ENCODE data around the gene AATK. TPM values are rescaled to one million over a fixed set of nuclear protein-coding genes. Genes with fewer than 3 reads are reported as not detected.

Gene AATK
- total and polyA plus RNA-seq, 2 of the 13 experiments (the other 11 are each of a cell fraction or from before 2014, with no cell fraction given) = 2.9 to 8.4 TPM

GRCh38 chr17:81124377-81124776 is 41.6 kb downstream of the AATK start:
- no peaks in the 10 kb centered on the region for H3K9me3 ChIP-seq (ENCODE audit: low read length)
- peaks cover 2% of the 10 kb centered on the region for H3K4me1 ChIP-seq (ENCODE audit: insufficient read depth, low read length)
- no peaks in the 10 kb centered on the region for H4K20me1 ChIP-seq (ENCODE audit: insufficient read depth, low read length)
- ATAC-seq (no peak), FAIRE-seq (no peak), DNase-seq (ENCODE audit: low spot score) (no peak)
- no peaks in the 10 kb centered on the region for H3K27me3 ChIP-seq (ENCODE audit: control insufficient read depth in 1 of 2, insufficient read depth in 2 of 2, low read length in 2 of 2)
- no peak overlapping the region for H2AFZ ChIP-seq (ENCODE audit: low read length)
- no peaks in the 10 kb centered on the region for H3K36me3 ChIP-seq (replicated peaks in 1 of 2; ENCODE audit: control insufficient read depth in 1 of 2, insufficient read depth in 2 of 2, low read length in 2 of 2)
- no peak overlapping the region for H3K4me2 ChIP-seq (ENCODE audit: low read depth, low read length)
- no peak overlapping the region for H3K9ac ChIP-seq (ENCODE audit: insufficient read depth, low read depth, low read length)
- ChIA-PET POLR2A (no interaction called here), CTCF (ENCODE audit: low intra/inter-chr PET ratio, low total read pairs) (no interaction called here)
- no TSS peak for BruUV-seq (replicated peaks)
- no peak overlapping the region for H3K27ac ChIP-seq (ENCODE audit: extremely low read length, insufficient read depth, low read length)
- H3K4me3 ChIP-seq (replicated peaks in 1 of 3; ENCODE audit: insufficient read depth in 1 of 3, low read depth in 2 of 3, low read length in 3 of 3) = no peak overlapping the region
- H3K79me2 ChIP-seq (ENCODE audit: insufficient read depth, low read length) = no peaks in the 10 kb centered on the region
- intact Hi-C loops (cut with micrococcal nuclease; ENCODE audit: unreplicated experiment) = no loop called here
- WGBS (ENCODE audit: low lambda C conversion rate) = 92% methylated on average over 9 of the region's 18 CpGs
- in situ Hi-C loops (cut with HindIII; ENCODE audit: extremely low pct_ligation_motif_present, low pct_unique_long_range_greater_than_20kb) = no loop called here
- TF ChIP-seq AGO2 (optimal IDR thresholded peaks at IDR 0.05; ENCODE audit: low read depth, low read length) (peak; percentile 28), ZNF703 (CRISPR knock-in tag; IDR thresholded peaks at IDR 0.05; ENCODE audit: borderline replicate concordance) (no peak)
- TF ChIP-seq, protein P1, sequence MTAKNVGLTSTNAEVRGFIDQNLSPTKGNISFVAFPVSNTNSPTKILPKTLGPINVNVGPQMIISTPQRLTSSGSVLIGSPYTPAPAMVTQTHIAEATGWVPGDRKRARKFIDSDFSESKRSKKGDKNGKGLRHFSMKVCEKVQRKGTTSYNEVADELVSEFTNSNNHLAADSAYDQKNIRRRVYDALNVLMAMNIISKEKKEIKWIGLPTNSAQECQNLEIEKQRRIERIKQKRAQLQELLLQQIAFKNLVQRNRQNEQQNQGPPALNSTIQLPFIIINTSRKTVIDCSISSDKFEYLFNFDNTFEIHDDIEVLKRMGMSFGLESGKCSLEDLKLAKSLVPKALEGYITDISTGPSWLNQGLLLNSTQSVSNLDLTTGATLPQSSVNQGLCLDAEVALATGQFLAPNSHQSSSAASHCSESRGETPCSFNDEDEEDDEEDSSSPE (CRISPR knock-in tag; IDR thresholded peaks at IDR 0.05) = no peak

GRCh38 chr17:81123052-81124048 is 42.7 kb downstream of the AATK start:
- Histone ChIP-seq H3K36me3 (replicated peaks in 1 of 2; ENCODE audit: control insufficient read depth in 1 of 2, insufficient read depth in 2 of 2, low read length in 2 of 2) (no peaks in the 10 kb centered on the region), H3K4me3 (replicated peaks in 1 of 3; ENCODE audit: insufficient read depth in 1 of 3, low read depth in 2 of 3, low read length in 3 of 3) (no peak overlapping the region), H2AFZ (ENCODE audit: low read length) (no peak overlapping the region), H3K9ac (ENCODE audit: insufficient read depth, low read depth, low read length) (no peak overlapping the region), H3K27me3 (ENCODE audit: control insufficient read depth in 1 of 2, insufficient read depth in 2 of 2, low read length in 2 of 2) (no peaks in the 10 kb centered on the region), H3K4me1 (ENCODE audit: insufficient read depth, low read length) (no peaks in the 10 kb centered on the region), H3K9me3 (ENCODE audit: low read length) (no peaks in the 10 kb centered on the region), H3K27ac (ENCODE audit: extremely low read length, insufficient read depth, low read length) (no peak overlapping the region), H4K20me1 (ENCODE audit: insufficient read depth, low read length) (no peaks in the 10 kb centered on the region), H3K4me2 (ENCODE audit: low read depth, low read length) (no peak overlapping the region), H3K79me2 (ENCODE audit: insufficient read depth, low read length) (no peaks in the 10 kb centered on the region)
- intact Hi-C loops (cut with micrococcal nuclease; ENCODE audit: unreplicated experiment) = no loop called here
- TF ChIP-seq ZSCAN29 (CRISPR knock-in tag; conservative IDR thresholded peaks at IDR 0.05) (no peak), AGO2 (optimal IDR thresholded peaks at IDR 0.05; ENCODE audit: low read depth, low read length) (peak; percentile 47), PAX8 (CRISPR knock-in tag; IDR thresholded peaks at IDR 0.05; ENCODE audit: borderline replicate concordance) (no peak), ZNF431 (CRISPR knock-in tag; IDR thresholded peaks at IDR 0.05; ENCODE audit: borderline replicate concordance, low read depth) (no peak), ZNF747 (CRISPR knock-in tag; IDR thresholded peaks at IDR 0.05; ENCODE audit: borderline replicate concordance) (no peak), ZFP90 (CRISPR knock-in tag; IDR thresholded peaks at IDR 0.05; ENCODE audit: borderline replicate concordance) (no peak), SMAD1 (CRISPR knock-in tag; IDR thresholded peaks at IDR 0.05; ENCODE audit: borderline replicate concordance, low read depth) (no peak)
- POLR2A ChIA-PET = no interaction called here
- in situ Hi-C loops (cut with HindIII; ENCODE audit: extremely low pct_ligation_motif_present, low pct_unique_long_range_greater_than_20kb) = no loop called here
- no TSS peak for BruUV-seq (replicated peaks)
- CTCF ChIA-PET (ENCODE audit: low intra/inter-chr PET ratio, low total read pairs) = no interaction called here
- FAIRE-seq (no peak), ATAC-seq (no peak), DNase-seq (ENCODE audit: low spot score) (no peak)
- 90% methylated on average over 20 of the region's 39 CpGs for WGBS (ENCODE audit: low lambda C conversion rate)

Measured in HepG2 (cell line).